GM19239 (cell line): ENCODE data around the gene MTNR1A.
"Not testable (repeated sequence)": the region's sequence is repeated elsewhere in the genome, so short reads cannot be mapped to it uniquely, and the experiment has no call there.

Source experiments
- DNase-seq: peaks from one replicate; pipeline ENCODE4 v3.0.0; 2011; ENCODE audit warnings: low spot score; ENCODE audit not compliant: insufficient read length
- FAIRE-seq: peaks from 2 replicates; lab custom pipeline; 2011; peaks lifted over from hg19 to GRCh38; lab: Jason Lieb, UNC

MTNR1A gene

DNA sequence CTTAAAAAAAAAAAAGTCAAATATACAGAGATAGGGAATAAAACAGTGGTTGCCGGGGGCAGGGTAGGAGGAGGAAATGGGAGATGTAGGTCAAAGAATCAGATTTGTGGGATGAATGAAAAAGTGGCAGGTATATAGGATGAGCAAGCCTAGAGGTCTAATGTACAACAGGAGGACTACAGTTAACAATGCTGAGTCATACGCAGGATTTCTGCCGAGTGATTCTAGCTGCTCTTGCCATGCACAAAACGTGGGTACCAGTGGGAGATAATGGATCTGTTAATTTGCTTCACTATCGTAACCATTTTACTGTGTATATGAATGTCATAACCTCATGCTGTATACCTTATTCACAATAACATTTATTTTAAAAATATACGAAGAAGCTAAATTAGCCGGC lies 10.7 kb upstream of the MTNR1A start:
- no peak for FAIRE-seq
- no peak for DNase-seq

GRCh38 chr4:186563761-186564160 lies 8.4 kb upstream of the MTNR1A start:
- DNase-seq: no peak
- no peak for FAIRE-seq

DNA sequence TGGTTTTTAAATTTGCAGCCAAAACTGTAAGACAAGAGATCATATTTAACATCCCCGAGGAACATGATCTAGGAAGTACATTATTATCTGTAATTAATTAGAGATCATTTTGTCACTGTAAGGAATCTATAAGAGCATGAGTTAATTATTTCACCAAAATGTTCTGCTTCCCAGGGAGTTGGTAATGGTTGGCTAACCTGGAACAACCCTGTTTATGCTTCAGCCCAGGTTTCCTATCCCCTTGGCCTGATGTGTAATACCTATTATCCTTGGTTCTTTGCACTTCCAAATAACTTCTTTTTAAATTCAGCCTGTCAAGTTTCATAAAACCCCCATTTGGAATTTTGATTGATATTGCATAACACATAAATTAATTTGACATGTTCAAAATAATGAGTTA lies 6.4 kb upstream of the MTNR1A start:
- FAIRE-seq: no peak
- no peak for DNase-seq

DNA sequence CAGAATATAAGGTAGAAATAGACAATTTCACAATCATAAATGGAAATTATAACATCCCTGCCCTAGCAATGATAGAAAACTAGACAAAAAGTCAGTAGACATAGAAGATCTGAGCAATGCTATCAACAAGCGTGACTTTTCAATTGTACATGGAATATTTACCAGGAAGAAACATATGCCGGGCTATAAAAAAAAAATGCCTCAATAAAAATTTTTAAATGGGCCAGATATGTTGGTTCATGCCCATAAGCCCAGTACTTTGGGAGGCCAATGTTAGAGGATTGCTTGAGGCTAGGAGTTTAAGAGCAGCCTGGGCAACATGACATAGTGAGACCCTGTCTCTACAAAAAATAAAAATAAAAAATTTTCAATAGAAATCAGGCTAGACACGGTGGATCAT lies 5.3 kb upstream of the MTNR1A start:
- FAIRE-seq (no peak), DNase-seq (no peak)

DNA sequence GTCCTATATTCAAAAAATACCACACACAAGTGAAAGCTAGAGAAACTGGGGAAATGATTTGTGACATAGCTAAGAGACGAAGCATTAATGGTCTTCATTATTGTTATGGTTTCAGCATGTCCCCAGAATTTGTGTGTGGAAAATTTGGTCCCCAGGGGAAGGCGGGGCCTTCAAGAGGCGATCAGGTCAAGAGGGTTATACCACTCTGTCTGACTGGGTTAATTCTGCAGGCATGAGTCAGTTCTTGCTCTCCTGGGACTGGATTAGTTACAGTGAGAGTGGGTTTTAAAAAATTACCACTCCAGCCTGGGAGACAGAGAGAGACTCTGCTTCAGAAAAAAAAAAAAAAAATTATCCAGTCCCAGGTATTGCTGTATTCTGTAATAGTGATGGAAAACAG lies 2.1 kb upstream of the MTNR1A start:
- no peak for FAIRE-seq
- DNase-seq: no peak

DNA sequence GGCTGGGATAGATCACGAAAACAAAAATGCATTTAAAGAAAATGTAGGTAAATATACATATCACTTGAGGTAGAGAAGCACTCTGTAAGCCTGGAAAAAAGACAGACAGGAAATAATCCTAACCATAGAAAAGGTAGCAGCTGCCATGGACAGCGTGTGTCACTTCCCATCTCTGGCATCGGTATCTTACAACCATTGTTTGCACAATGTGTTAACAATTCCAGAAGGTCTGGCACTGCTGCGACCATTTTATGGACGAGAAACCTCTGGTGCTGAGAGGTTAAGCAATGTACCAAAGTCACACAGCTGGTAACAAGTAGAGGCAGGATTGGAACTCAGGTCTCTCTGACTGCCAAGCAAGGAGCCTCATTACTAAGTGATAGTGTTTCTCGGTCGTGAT lies 1.7 kb upstream of the MTNR1A start:
- FAIRE-seq (no peak), DNase-seq (no peak)

GRCh38 chr4:186554539-186554913 lies 841 bp downstream of the MTNR1A start:
- FAIRE-seq (no peak), DNase-seq (no peak)

GRCh38 chr4:186553717-186554116 lies 1.6 kb downstream of the MTNR1A start:
- FAIRE-seq: no peak
- no peak for DNase-seq

GRCh38 chr4:186551849-186552248 lies 3.5 kb downstream of the MTNR1A start:
- DNase-seq (no peak), FAIRE-seq (no peak)

GRCh38 chr4:186545436-186545835 lies 9.9 kb downstream of the MTNR1A start:
- DNase-seq (no peak), FAIRE-seq (no peak)

DNA sequence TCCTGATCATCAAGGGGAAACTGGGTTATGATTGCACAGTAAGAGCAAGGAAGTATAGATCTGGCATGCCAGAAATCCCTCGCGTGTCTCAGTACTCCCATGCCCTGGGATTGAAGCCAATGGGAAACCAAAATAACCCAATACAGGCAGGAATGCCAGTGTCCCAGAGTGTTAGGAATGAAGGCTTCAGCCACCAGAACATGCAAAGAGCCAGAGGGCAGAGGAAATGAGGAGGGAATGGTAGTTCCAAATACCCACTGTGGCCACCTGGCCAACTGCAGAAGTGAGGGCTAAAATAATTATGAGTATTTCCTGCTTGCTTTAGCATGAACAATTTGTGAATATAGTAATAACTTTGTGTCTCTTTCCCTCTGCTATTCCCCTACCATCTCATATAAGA lies 12.2 kb downstream of the MTNR1A start:
- DNase-seq (no peak), FAIRE-seq (no peak)

DNA sequence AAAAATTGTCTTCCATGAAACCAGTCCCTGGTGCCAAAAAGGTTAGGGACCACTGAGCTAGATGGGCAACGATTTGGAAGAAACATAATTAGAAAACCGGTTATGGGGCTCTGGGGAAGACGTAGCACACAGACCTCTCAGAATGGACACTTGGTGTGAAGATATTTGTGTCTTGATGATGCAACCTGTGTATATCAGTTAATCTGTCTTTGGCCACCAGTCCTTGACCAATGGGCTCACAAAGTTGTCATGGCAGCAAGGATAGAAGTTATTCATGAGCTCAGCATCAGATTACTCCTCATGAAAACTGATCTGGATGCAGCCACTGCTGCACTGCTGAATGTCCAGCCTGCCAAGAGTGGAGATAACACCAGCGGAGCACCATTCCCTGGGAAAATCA lies 13.6 kb downstream of the MTNR1A start:
- no peak for DNase-seq
- no peak for FAIRE-seq

DNA sequence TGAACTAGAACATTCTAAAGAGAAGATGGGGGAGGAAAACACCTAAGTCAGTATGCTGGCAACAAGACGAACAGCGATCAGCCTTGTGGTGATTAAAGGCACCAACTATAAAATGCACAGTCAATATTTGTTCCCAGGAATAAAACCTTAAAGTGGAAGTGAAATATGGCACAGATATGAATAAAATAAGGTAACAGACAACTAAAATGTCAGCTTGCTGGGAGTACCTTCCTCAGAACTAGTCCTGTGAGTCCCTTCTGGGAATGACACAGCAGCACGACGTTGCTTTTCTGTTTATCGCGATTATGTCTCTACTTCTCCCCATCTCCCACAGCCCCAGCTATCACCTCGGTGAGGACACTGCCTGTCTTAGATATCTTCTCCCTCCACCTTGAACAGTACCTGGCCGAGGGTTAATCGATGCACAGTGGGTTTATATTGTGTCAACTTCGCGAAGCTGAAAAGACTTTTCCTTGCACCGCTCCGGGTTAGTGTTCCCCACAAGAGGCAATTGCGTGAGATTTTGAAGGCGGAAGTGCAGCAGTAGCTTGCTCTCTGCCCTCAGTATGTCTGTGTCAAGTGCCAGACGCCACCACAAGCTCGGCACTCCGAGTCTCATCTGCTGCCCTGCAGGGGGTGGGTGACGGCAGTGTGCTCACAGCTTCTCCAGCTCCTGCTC lies 17.4 kb downstream of the MTNR1A start:
- DNase-seq: no peak
- FAIRE-seq: no peak

- no peak for FAIRE-seq
- no peak for DNase-seq
Measured at GRCh38 chr4:186536285-186536684, 19.1 kb downstream of the MTNR1A start.

DNA sequence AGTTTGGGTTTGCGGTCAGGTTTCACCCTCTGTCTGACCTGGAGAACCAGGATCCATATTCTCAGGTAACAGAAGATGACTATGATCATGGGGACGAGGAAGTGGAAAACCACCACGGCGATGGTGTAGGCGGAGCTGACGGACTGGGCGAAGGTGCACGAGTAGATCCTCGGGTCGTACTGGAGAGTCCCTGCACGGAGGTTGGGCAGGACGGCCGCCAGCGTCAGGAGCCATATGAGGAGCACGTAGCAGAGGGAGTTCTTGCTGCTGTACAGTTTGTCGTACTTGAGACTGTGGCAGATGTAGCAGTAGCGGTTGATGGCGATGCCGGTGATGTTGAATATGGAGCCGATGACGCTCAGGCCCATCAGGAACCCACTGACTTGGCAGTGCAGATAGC lies 21.3 kb downstream of the MTNR1A start:
- DNase-seq (no peak), FAIRE-seq (no peak)

DNA sequence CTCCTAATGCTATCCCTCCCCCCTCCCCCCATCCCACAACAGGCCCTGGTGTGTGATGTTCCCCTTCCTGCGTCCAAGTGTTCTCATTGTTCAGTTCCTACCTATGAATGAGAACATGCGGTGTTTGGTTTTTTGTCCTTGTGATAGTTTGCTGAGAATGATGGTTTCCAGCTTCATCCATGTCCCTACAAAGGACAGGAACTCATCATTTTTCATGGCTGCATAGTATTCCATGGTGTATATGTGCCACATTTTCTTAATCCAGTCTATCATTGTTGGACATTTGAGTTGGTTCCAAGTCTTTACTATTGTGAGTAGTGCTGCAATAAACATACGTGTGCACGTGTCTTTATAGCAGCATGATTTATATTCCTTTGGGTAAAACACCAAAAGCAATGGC lies 31.4 kb downstream of the MTNR1A start:
- FAIRE-seq, DNase-seq: not testable (repeated sequence)

GRCh38 chr4:186516287-186516686 lies 39.1 kb downstream of the MTNR1A start:
- FAIRE-seq (no peak), DNase-seq (no peak)

DNA sequence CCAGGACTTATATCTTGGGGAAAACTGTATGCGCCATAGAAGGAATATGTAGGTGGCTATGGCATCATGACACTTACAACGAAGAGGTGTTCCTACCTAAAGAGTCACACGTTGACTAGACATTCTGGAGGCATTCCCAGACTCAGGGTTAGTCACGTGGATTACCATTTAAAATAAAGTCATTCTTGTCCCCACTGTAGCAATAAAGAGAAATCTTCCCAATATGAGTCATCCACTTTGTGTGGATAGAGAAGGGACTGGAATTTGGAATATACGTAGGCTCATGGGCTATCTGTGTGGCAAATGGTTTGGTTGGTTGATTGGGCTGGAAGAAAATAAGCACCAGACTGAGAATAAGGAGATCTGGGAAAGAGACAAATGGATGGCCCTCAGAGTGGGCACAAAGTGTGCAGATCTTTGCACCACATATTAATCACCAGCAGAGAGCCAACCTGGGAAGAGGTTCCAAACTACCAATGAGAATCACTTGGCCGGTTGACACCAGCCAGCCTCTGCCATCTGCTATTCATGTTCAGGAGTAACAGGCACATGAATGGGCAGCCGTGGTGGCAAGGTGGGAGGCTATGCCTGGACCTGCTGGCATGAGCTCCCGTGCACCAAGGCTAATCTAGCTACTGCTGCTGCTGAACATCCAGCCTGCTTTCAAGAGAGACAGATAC lies 41.0 kb downstream of the MTNR1A start:
- FAIRE-seq (no peak), DNase-seq (no peak)

DNA sequence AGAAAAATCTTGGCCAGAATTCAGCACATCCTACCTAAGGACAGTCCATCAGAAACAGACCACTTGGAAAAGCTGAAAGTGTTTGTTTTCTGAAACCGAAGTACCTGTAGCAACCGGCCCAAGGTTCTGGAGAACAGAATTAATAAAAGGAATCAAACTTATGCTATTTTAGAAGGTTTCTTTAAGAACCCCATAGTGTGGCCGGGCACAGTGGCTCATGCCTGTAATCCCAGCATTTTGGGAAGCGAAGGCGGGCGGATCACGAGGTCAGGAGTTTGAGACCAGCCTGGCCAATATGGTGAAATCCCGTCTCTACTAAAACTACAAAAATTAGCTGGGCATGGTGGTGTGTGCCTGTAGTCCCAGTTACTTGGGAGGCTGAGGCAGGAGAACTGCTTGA lies 50.6 kb downstream of the MTNR1A start:
- FAIRE-seq, DNase-seq: not testable (repeated sequence)

GRCh38 chr4:186502231-186502630 lies 53.1 kb downstream of the MTNR1A start:
- FAIRE-seq: no peak

GRCh38 chr4:186501554-186501953 lies 53.8 kb downstream of the MTNR1A start:
- DNase-seq: no peak
- no peak for FAIRE-seq

More at GRCh38 chr4:186502231-186502630, 53.1 kb downstream of the MTNR1A start:
- no peak for DNase-seq

DNA sequence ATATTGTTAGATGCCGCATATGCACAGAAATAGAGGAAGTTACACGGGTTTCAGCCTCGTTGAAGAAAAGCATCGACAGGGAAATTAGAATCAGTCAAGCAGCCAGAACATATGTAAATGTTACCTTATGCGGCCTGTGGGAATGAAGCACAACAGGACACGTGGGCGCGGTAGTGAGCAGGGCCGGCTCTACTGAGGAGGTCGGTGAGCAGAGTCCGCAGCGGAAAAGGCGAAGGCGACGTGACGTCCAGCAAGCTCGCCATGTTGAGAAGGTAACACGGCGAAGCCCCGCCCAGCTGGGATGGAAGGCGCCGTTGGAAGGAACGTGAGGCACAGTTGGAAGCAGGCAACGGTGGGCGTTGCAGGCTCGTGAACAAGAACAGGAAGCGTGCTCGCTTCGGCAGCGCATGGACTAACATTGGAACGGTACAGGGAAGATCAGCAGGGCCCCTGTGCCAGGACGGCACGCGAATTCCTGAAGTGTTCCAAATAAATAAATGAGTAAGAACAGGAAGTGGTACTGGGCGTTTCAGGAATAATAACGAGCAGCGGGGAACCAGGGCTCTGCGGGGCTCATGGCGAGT lies 54.6 kb downstream of the MTNR1A start:
- no peak for DNase-seq

More for the DNA sequence above, 54.6 kb downstream of the MTNR1A start:
- FAIRE-seq: no peak
